Posterior vena cava (tissue), 2 donors: ENCODE results near the gene ATP6V1C2. TPM values are rescaled to one million over a fixed set of nuclear protein-coding genes. Genes with fewer than 3 reads are reported as not detected.
A peak's percentile ranks its signal among the peaks of the same experiment; 100 is the strongest.

Experiments used
- DNase-seq: peaks from one replicate; pipeline ENCODE4 v3.0.0-alpha.2; 2020; ENCODE audit warnings: low spot score
- intact Hi-C, 2 donors: fragments of 100-400 bp; cut with DNase I; formaldehyde crosslinking; loops; one replicate each; pipeline versions ENCODE4 v1.14.1 to v1.14.2; 2022 to 2023
- long read RNA-seq, 2 donors: library from polyadenylated mRNA; unstranded; transcript quantifications; one replicate each; pipeline ENCODE4 v2.0.0, GENCODE V29; 2020 to 2021
- total RNA-seq, 2 donors: library from RNA; stranded (reverse); fragmentation: NEBNext Ultra II Directional; extraction: Animal tissue kit (Norgen Biotek cat#: 25700); gene quantifications; one replicate each; pipeline ENCODE4 v1.2.1, GENCODE V29; 2021
- donor health status: DM: yes; HTN: yes; CAD: no.
- donor health status: DM: yes; HTN: yes; CAD: no.

The ATP6V1C2 gene, protein sequence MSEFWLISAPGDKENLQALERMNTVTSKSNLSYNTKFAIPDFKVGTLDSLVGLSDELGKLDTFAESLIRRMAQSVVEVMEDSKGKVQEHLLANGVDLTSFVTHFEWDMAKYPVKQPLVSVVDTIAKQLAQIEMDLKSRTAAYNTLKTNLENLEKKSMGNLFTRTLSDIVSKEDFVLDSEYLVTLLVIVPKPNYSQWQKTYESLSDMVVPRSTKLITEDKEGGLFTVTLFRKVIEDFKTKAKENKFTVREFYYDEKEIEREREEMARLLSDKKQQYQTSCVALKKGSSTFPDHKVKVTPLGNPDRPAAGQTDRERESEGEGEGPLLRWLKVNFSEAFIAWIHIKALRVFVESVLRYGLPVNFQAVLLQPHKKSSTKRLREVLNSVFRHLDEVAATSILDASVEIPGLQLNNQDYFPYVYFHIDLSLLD
- total RNA-seq: under 1 TPM; 0.33 to 0.42 TPM
- long read RNA-seq, donor 1, partial matches to known transcripts: 0 of 2 reads
- long read RNA-seq, donor 1, other reads (novel, unspliced or antisense): 2 of 2 reads
- long read RNA-seq, donor 2, partial matches to known transcripts: 0 of 1 reads
- long read RNA-seq, donor 2, other reads (novel, unspliced or antisense): 1 of 1 reads

DNA sequence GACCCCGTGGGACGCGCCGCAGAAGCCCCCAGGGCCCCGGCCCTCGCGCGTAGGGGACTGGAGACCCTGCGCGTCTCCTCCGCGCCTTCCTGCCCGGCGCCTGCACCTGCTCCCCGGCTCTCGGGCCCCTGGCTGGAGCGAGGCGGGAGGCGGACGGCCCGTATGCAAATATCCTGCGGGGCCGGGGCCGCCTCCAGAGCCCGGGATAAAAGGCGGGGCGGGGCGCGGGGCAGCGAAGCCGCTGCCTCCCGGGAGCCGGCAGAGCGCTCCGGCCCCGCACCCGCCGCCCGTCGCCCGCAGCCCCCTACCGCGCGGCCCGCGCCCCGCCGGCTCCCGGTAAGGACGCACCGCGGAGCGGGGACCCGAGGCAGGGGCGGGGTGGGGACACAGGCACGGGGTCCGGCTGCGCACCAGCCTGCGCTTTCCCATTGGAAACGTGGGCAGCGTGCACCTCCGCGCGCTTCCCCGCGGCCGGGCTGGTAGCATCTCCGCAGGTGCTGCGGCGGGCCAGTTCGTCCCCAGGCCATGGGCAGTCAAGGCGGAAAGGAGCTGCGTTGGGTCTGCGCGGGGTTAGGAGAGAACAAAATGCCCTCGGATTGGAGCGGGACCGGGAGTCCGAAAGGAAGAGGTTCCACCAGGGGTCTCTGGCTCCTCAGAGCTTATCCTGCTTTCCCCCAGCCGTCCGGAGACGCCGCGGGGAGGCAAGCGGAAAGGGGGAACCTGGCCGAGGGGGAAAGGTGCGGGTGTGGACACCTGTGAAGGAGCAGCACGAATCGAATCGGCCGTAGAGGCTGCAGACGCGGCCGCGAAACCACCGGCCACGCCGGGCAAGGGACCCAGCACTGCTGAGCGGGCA is at the start of gene ATP6V1C2:
TSS of gene ATP6V1C2 (plus strand) at position 235 of the 856 bp plus-strand sequence. CDS start 1,220 bp downstream, outside the sequence.
- intact Hi-C loops: loop anchor here in 1 of 2 donors (1.0 kb wide), 1 partner anchor 41 kb away; no protein-coding TSS in a partner anchor
- no peak for DNase-seq

DNA sequence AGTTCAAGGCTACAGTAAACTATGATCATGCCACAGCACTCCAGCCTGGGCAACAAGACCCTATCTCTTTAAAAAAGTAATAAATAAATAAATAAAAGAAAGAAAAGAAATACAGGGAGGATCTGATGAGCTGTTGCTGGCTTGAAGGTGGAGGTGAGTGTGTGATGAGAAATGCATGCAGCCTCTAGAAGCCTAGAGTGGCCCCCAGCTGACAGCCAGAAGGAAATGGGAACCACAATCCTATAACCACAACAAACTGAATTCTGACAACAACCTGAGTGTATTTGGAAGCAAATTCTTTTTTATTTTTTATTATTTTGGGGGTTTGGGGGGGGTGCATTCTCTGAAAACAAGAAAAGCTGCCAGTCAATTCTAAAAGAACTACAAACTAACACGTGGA is 46.3 kb upstream of the ATP6V1C2 start:
- DNase-seq: no peak

DNA sequence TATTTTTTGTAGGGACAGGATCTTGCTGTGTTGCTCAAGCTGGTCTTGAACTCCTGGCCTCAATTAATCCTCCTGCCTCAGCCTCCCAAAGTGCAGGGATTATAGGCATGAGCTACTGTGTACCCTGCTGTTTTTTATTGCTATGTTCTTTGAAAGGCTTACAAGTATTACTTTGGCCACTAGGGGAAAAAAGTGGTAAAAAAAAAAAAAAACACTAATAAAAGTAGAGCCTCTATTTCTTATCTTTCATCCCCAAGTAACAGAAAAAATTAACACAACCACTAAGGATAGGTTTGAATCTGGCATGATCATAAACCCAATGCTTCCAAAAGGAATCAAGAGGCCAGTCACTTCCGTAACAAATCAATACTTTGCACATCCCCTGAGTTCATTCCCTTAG is 43.2 kb upstream of the ATP6V1C2 start:
- no peak for DNase-seq
- intact Hi-C loops: no loop called here

More for the DNA sequence above, 46.3 kb upstream of the ATP6V1C2 start:
- intact Hi-C loops: no loop called here

DNA sequence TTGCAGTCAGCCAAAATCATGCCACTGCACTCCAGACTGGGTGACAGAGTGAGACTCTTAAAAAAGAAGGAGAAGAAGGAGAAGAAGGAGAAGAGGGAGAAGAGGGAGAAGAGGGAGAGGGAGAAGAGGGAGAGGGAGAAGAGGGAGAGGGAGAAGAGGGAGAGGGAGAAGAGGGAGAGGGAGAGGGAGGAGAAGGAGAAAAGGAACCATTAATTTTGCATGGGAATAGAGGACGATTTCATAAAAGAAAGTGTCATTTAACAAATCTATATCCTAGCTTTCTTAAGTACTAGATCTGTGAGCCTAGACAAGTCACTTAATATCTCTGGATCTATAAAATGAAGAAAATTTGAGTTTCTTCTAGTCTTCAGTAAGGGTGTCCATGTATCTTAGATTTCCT is 41.2 kb upstream of the ATP6V1C2 start:
- no peak for DNase-seq
- intact Hi-C loops: no loop called here

DNA sequence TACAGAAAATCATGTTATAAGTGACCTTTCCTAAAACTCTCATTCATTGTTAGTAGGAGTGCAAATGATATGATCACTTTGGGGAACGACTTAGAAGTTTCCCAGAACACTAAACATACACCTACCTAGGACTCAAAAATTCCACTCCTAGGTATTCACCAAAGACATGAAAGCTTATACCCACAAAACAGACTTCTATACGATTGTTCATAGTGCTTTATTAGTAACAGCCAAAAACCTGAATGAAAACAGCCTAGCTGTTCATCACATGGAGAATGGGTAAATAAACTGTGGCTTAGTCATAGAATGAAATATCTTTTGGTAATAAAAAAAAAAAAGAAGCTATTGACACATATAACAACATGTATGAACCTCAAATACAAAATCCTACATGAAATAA is 40.5 kb upstream of the ATP6V1C2 start:
- DNase-seq: no peak
- intact Hi-C loops: no loop called here

DNA sequence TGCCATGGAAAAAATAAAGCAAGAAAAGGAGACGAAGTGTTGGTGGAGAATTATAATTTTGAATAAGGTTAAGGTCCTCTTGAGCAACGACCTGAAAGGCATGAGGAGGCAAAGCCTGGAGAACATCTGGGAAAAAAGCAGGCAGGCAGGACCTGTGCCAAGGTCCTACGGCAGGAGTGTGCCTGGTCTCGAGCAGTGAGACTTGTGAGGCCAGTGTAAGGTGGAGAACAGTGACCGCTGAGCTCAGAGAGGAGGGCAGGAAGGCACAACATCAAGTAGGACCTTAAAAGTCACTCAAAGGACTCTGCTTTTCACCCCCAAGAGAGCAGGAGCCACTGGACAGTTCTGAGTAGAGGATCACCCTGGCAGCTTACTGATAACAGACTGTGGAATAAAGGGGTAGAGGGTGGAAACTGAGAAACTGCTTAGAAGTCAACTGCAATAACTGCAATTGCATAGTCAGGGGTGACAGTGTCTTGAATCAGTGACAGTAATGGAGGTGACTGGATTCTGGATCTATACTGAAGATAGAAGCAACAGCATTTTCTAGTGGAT is 35.2 kb upstream of the ATP6V1C2 start:
- intact Hi-C loops: no loop called here

DNA sequence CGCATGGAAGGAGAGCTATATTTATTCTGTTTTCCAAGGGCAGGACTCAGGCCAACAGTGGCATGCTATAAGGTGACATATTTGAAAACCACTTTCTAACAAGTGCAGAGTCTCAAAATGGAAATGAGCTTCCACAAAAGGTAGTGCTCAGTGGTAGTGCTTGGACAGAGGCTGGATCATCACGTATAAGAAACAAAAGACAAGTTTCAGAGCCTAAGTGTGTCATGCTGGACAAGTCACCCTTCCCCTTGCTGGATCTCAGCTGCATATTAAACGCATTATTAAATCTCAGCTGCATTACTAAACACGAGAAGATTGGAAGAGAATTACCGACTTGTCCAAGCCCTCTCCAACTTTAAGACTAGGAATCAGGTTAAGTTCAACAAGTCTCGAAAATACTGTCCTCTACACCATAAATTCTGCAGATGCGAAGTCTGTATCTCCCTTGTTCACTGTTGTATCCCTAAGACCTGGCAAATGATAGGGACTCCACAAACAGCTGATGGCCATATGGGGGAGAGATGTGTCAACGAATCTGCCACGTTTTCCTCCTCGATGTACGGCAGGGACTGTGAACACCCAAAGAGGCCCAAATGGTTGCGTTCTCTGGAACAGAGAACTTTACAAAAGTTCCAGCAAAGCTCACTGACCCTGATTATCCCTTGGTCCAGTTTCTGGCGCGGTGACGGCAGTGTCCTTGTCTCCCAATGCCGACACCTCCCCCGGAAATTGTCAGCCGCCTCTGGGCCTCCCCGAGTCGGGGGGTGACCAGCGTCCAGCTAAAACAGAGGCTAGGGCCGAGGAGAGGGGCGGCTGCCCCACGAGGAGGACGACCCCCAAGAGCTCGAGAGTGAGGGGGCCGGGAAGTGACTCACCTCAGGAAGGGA is 32.3 kb upstream of the ATP6V1C2 start:
- intact Hi-C loops: no loop called here
- DNase-seq: no peak

More for the DNA sequence above, 35.2 kb upstream of the ATP6V1C2 start:
- no peak for DNase-seq

DNA sequence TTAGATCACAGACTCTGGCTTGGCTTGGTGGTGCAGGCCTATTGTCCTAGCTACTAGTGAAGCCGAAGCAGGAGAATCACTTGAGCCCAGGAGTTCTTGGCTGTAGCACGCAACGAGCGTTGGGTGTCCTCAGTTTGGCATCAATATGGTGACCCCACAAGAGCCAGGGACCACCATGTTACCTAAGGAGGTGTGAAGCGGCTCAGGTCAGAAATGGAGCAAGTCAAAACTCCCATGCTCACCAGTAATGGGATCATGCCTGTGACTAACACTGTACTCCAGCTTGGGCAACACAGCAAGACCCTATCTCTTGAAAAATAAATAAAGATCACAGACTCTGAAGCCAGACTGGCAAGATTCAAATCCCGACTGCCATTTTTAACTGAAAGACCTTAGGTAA is 29.9 kb upstream of the ATP6V1C2 start:
- intact Hi-C loops: no loop called here
- no peak for DNase-seq

DNA sequence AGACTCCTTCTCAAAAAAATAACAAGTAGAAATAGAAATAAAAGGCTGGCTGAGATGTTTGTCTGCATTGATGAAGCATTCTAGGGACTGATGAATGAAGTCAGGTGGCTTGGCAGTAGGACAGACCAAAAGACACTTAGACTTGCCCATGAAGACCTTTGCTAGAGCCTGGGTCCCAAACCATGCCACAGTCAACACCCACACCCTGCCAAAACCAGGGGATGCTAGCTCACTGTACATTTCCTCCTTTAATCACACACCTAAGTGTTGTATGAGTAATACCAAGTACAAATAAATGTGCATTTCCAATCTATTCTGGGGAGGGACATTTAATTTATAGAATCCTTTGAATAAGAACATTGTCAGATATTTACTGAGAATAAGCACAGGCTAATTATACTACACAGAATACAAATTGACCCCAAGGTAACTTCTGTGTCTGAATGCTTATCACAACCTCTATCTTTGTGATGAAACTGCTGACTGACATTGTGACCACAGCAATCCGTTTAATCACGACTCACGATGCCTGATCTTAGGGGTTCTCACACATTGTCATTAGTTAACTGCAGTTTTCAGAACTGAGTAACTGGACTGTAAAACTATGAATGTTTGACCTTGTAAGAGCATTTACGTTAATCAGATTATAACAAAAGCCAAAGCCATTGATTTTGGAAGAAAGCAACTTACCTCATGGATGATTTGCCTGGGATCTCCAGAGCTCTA is 21.2 kb upstream of the ATP6V1C2 start:
- DNase-seq: no peak
- intact Hi-C loops: no loop called here

DNA sequence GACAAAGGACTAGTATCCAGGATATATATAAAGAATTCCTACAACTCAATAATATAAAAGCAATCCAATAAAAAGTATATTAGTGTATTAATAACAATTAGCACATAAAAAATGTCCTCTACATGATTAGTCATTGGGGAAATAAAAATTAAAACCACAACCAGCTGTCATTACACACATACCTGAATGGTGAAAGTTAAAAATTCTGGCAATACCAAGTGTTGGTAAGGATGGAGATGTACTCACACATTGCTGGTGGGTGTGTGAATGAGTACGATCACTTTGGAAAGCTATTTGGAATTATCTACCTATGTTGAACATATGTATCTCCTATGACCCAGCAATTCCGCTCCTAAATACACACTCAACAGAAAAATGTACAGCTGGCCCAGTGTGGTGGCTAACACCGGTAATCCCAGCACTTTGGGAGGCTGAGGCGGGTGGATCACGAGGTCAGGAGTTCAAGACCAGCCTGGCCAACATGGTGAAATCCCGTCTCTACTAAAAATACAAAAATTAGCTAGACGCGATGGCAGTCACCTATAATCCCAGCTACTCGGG is 17.3 kb upstream of the ATP6V1C2 start:
- intact Hi-C loops: no loop called here
- no peak for DNase-seq

DNA sequence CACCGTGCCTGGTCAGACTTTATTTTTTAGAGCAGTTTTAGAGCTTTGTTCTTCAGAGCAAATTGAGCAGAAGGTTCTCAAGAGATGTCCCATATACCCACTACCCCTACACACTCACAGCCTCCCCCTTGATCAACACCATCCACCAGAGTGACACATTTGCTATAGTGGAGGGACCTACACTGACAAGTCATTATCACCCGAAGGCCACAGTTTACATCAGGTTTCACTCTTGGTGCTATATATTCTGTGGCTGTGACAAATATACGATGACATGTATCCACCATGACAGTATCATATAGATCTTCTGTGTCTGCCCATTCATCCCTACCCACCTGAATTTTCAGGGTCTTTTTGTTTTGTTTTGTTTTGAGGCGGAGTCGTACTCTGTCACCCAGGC is 15.4 kb upstream of the ATP6V1C2 start:
- no peak for DNase-seq
- intact Hi-C loops: no loop called here

DNA sequence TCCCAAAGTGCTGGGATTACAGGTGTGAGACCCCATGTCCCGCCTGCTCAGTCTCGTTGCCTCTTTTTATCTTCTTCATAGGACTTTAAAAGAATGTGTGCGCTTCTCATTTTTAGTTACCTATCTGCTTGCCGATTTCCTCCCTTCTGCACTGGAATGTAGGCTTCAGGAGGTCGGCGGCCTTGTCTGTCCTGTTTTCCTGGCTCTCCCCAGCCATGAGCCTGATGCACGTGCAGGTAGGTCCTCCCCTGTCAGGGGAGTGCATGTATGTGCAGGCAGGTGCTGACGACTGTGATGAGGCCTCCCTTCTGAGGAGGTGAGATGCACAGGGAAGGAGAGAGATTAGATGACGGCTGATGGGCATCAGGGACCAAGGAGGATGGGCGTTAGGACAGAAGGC is 13.6 kb upstream of the ATP6V1C2 start:
- DNase-seq: no peak
- intact Hi-C loops: no loop called here

DNA sequence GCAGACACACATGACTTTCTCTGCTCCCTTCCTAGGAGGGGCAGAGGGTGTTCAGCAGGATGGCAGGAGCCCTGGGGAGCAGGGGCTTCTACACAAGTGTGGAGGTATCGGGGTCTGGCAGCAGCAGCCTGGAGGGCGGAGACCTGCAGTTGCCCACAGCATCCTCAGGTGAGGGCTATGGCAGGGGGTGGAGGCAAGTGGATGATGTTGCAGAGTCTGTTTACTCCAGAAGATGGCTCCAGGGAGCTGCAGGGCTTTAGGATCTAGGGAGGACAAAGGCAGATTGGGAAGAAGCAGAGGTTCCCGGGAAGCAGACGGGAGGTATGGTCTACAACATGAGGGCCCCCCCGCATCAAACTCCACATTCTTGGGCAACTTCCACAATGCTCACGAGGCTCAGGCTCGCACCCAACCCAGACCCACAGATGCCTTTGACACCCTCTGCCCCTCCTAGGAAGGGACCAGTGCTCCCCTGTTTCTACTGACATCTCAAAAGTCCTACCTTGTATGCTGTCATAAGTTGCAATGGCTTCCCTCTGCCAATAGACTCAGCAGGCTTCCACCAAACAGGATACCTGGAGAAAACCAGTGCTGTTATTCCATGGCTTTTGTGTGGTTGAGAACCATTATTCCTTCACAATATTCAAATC is 12.0 kb upstream of the ATP6V1C2 start:
- no peak for DNase-seq
- intact Hi-C loops: no loop called here

DNA sequence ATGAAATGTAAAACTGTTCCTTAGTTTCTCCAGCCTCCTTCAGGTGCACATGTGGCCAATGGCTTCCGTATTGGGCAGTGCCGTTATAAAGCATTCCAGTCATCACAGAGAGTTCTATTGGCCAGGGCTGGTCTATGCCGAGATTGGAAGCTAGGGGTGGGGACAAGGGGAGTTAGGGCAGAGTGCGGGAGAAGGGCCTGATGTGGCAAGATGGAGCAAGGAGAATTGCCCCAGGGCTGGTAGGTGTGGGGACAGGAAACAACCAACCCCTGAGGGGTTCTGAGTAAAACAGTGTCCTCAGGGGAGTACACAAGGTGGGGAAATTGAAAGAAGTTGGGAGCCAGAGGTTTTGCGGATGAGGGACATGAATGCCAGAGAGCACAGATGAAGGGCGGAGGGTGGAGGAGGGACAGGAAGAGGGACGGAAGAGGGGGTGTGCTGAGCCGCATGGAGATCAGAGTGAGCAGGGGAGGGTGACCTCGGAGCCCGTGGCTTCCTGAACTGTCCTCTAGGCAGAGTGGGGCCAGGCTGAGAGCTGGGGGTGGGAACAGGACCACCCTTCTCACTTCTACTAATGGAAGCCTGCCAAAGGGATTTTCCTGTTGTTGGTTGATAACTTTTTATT is 9.1 kb upstream of the ATP6V1C2 start:
- no peak for DNase-seq
- intact Hi-C loops: no loop called here

DNA sequence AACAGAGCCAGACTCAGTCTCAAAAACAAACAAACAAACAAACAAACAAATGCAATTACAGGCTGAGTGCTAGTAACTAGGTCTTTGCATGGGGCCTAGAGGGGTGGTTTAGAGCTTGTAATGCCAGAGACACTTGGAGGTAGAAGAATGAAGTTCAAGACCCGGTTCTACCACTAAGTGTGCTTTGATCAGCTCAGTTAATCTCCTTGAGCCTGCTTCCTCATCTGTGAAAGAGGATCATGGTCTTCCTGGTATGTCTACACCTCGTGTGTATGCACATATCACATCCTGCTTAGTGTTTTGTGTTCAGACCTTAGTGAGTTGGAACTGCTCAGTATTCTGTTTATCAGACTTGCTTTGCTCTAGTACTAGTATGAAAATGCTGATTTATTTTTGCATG is 4.8 kb upstream of the ATP6V1C2 start:
- DNase-seq: no peak
- intact Hi-C loops: no loop called here

DNA sequence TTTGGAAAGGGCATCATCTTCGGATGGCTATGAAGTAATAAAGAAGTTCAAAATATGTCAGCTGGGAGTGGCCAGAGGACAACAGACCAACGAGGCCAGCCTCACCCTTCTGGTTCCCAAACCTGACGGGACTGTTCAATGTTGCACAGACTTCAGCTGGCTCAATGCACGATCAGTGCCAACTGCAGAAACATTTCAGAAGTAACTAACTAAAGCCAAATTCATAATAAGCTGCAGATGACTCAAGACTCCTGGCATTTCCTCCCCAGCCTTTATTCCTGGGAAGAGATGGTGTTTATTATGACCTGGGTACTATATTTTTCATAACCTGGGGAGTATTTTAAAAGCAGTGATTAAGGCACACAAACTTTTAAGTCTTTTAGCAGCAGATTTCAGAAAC is 3.8 kb upstream of the ATP6V1C2 start:
- intact Hi-C loops: no loop called here
- DNase-seq: peak; percentile 73

DNA sequence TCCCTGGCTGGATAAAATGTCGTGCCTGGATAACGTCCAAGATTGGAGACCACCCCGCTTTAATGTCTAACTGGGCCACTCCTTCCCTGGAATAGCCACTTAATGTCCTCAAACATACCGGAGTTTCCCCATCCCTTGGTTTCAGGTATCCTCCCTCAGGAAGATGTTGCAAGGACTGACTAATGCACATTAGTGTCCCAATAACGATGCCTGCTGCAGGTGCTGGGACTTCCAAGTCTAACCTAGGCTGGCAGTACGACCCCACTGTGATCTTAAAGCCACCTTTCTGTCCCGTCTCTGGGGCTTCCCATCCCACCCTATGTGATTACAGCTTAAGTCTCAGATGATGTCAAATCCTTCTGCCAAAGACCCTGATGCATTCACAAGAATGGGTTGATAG is 1.1 kb upstream of the ATP6V1C2 start:
- DNase-seq: no peak
- intact Hi-C loops: no loop called here
